CD4-positive, alpha-beta T cell treated with Interleukin-17A for 4 hours (primary cell): ENCODE measurements around the gene SLC43A1.
A peak's percentile ranks its signal among the peaks of the same experiment; 100 is the strongest.

Experiments
- DNase-seq: peaks from one replicate; pipeline ENCODE4 v3.0.0-alpha.2; 2020; ENCODE audit warnings: mixed read lengths

Gene SLC43A1

DNA sequence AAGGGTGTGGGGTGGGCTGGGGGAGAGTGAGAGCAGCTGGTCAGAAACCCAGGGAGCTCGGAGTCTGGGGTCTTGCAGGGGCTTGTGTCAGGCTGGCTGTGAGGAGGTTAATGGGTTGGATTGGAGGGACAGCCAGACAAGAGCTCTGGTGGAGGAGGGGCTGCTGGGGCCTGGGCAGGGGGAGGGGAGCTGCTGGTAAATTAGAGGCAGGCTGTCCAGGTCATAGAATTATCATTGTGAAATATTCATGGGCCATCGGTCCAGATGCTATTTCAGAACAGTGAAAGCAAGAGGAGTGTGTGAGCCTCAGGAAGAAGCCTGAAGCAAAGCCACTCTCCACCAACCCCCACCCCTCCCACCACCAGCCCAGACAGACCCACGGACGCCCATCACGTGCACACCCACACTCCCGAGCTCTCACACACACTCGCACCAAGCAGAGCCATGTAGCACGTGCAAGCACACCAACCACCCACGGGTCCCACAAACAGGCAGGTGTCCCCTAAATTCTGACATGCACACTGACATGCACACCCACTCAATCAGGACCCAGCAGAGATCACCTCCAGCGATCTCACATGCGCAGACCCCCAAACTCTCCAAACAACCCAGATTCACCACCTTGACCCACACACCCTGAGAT lies 36.4 kb downstream of the SLC43A1 start:
- DNase-seq: no peak

DNA sequence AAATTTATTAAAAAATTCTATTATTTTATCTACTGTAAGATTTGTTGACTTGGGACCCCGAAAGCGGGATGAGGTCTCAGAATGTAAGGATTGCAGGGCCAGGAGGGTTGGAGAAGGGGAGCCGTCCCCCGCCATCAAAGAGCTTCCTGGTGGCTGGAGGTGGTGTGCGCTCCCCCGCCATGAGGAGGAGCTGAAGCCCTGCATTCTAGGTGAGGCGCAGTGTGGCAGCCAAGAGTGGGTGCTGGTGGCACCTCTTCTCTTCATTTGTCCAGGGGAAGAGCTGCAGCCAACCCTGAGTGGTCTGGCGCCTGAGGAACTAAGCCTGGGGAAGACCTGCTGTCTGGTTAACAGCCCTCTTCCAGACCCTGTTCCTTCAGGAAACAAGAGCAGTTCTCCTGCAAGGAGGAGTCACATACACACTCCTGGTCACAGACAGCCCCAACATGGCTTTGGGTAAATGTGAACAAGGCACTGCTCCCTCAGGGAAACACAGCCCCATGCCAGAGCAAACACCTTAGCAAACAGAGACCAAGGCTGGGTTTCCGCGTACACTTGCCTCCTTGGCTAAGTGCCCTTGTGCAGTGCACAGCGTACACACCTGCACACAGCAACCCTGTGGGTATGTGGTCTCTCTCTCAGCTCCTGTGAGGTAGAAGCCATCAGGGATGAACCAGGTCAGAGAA lies 37.9 kb downstream of the SLC43A1 start:
- no peak for DNase-seq

DNA sequence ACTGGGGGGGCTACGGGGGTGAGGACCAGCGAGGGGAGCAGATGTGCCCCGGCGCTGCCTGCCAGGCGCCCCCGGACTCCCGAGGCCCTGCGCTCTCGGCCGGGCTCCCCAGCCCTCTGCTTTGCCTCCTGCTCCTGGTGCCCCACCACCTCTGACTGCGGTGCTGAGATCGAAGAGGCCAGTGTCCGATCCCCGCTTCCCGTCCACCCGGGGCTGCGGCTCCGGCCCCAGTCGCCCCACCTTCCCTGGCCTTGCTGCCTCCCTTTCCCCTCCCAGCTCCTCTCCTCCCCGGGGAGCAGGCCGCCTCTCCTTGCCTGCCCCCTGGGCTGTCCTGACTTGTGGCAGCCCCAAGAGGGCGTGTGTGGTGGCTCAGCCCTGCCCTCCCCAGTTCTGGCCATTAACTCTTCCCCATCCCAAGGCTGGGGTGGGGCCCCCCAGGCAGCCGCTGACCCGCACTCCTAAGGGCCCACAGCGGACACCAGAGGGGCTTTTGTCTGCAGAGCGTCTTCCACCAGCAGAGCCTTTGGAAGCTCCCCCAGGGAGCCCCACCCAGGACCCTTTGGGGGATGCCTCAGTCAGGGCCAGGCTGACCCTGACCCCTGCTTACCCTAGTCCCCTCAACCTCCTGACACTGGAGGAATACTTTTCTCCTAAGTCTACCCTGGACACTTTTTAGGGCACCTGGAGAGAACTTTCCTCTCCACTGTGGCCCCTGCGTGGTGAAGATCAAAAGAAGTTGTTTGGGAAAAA lies 38.6 kb downstream of the SLC43A1 start:
- DNase-seq: peak; percentile 49

DNA sequence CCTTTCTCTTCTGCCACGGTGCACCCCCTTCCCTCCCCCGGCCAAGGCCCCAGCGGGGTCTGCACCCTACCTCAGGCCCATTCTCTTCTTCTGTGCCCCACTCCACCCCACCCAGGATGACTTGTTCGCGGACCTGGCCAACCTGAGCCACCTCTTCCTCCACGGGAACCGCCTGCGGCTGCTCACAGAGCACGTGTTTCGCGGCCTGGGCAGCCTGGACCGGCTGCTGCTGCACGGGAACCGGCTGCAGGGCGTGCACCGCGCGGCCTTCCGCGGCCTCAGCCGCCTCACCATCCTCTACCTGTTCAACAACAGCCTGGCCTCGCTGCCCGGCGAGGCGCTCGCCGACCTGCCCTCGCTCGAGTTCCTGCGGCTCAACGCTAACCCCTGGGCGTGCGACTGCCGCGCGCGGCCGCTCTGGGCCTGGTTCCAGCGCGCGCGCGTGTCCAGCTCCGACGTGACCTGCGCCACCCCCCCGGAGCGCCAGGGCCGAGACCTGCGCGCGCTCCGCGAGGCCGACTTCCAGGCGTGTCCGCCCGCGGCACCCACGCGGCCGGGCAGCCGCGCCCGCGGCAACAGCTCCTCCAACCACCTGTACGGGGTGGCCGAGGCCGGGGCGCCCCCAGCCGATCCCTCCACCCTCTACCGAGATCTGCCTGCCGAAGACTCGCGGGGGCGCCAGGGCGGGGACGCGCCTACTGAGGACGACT lies 39.3 kb downstream of the SLC43A1 start:
- peak; percentile 40 for DNase-seq

DNA sequence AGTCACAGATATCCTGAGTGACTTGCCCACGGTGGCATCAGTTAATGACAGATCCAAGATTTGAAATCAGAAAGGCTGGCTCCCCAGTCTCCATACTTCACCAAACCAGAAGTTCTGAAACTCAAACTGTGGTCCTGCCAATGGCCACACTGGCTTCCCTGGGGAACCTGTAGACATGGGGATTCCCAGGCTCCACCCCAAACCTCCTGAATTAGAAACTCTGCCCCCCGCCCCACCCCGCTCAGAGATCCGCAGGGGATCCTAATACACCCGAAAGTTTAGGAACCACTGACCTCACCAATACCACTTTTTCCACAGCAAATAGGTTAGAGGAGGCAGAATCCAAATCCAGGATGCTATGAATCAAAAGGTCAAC lies 39.8 kb downstream of the SLC43A1 start:
- no peak for DNase-seq

DNA sequence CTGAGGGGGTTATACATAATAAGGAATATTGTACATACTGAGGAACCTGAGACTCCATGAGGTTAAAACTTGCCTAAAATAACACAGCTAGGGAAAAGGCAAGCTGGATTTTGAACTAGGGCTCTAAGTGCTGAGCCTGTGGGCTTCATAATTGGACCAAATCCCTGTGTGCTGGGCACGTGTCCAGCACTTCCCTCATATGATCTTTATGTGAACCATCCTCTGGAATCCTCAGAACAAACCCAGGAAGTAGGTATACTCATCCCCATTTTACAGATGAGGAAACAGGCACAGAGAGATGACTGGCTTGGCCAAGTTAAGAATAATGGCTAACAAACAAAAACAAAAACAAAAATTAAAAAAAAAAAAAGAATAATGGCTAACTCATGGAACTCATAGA lies 40.3 kb downstream of the SLC43A1 start:
- DNase-seq: no peak

DNA sequence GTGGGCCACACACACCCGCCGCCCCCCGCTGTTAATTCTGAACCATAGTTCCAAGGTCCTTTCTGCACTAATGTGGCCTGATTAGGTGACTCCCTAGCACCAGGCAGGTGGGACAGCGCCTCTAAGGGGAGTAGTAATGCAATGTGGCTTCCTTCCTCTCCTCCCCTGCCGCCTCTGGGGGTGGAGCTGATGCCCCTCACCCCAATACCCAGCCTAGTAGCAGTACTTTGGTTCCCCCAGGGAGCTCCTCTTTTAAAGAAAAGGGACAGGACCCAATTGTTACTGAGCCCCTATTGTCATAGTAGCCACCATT lies 40.7 kb downstream of the SLC43A1 start:
- DNase-seq: peak; percentile 18

DNA sequence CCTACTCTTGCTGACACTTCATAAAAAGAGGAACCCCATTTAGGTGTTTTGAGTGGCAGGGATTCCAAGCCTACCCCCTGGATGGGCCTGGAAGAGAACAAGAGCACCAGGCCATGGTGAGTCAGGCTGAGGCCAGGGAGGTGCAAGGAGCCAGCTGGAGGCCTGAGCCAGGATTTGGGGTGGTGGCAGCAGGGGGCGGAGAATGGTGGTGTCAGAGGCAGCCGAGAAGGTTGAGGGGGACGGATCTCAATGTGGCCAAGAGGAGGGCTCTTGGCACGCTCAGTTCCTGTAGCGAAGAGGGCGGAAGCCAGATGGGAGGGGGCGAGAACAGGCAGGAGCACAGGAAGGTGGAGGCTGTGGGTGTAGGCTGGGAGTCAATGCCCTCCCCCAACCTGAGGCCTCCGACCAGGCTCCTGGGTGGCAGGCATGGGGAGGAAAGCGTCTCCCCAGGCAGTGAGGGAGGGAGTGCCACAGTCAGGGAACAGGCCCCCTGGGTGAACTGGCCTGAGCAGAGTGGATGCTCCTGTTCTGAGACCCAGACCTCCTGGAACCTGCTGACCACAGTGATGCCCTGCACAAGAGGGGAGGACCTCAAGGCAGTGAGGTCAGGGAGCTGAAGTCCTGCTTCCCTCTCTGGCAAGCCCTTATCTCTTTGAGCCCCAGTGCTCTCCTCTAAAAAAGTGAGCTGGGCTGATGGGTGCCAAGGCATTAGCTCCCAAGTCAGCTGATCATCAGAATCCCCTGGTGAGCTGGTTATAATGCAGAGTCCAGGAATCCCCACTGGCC lies 41.3 kb downstream of the SLC43A1 start:
- DNase-seq: peak; percentile 67

DNA sequence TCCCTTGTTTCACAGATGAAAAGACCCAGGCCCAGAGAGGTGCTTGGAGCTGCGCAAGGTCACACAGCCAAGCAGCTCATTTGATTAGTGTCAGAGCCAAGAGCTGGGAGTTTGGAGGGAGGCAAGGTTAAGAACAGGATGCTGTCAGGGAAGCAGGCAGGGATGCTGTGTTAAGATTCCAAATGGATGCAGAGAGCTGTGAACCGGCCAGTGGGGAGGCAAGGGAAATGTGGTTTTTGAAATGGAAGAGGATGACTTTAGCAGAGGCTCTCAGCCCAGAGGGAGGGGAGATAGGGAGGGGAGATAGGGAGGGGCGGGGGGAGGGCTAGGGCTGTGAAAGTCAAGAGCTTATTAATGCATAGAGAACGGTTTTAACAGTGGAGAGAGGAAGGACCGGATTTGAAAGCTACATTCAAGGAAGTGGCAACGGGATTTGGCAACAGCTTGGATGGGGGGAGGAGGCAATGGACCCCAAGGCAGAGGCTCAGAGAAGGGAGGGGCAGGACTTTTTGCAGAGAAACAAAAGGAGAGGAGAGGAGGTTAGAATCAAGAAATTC lies 42.1 kb downstream of the SLC43A1 start:
- DNase-seq: no peak

DNA sequence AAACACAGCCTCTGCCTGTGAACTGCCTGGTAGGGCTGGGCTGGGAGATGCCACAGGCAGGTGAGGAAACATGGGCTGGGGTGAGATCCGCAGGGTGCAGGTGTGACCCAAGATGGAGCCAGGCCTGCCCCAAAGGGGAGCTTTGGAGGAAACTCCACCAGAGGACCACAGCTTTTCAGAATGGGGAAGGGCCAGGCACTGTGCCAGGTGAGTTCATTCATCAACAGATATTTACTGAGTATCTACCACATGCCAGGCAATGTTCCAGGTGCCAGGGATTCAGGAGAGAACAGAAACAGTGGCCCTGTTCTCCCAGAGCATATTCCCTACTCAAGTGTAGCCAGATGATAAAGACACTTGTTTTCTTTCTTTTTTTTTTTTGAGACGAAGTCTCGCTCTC lies 44.0 kb downstream of the SLC43A1 start:
- DNase-seq: no peak

DNA sequence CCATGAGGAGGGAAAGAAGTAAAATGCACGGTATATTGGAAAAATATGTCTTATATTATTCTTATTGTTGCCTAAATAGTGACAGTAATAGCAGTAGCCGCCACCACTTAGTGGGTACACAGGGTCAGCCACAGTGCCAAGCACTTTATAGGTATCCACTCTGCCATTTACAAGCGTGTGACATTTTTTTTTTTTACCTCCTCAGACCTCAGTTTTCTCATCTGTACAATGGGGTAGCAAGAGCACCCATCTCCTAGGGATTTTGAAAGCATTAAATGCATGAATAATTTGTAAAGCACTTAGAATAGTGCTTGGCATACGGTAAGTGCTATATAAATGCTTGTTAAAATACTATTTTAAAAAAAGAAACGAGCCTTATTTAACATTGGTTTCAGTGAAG lies 46.2 kb downstream of the SLC43A1 start:
- DNase-seq: no peak

DNA sequence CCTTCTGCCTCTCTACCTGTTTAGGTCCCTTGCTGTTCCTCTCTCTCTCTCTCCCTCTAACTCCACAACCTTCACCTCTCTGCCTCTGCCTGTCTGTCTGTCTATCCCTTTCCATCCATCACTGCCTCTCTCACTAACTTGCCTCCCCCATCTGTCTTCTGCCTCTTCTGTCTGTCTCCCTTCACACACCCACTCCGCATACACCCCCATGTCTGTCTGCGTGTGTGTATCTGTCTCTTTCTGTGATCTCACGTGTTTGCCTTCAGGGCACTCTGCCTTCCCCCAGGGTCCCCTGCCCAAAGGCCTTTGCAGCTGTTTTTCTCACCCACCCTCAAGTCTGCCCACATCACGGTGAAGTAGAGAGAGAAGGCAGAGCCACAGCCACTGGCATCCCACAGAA lies 47.2 kb downstream of the SLC43A1 start:
- DNase-seq: no peak

DNA sequence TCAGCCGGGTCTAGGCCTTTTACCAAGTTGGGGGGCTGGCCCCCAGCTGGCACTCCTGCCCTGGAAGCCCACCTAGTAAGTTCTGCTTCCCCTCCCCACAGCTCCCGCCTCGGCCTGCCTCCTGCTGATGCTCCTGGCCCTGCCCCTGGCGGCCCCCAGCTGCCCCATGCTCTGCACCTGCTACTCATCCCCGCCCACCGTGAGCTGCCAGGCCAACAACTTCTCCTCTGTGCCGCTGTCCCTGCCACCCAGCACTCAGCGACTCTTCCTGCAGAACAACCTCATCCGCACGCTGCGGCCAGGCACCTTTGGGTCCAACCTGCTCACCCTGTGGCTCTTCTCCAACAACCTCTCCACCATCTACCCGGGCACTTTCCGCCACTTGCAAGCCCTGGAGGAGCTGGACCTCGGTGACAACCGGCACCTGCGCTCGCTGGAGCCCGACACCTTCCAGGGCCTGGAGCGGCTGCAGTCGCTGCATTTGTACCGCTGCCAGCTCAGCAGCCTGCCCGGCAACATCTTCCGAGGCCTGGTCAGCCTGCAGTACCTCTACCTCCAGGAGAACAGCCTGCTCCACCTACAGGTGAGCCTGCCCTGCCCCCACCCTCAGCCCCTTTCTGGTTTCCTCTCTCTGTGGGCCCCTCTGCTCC lies 47.9 kb downstream of the SLC43A1 start:
- DNase-seq: no peak

DNA sequence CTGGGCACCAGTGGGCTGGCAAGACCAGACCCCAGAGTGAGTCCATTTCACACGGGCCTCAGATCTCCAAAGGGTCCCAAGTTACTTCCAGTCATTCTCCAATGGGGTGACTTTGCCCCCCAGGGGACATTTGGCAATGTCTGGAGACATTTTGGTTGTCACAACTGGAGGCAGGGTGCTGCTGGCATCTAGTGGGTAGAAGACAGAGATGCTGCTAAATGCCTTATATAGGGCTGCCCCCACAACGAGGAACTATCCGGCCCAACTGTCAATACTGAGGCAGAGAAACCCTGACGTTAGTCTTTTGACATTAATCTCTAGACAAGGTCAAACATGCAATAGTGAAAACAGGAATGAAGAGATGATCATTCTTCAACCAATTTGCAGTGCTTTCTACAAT lies 48.8 kb downstream of the SLC43A1 start:
- DNase-seq: no peak

DNA sequence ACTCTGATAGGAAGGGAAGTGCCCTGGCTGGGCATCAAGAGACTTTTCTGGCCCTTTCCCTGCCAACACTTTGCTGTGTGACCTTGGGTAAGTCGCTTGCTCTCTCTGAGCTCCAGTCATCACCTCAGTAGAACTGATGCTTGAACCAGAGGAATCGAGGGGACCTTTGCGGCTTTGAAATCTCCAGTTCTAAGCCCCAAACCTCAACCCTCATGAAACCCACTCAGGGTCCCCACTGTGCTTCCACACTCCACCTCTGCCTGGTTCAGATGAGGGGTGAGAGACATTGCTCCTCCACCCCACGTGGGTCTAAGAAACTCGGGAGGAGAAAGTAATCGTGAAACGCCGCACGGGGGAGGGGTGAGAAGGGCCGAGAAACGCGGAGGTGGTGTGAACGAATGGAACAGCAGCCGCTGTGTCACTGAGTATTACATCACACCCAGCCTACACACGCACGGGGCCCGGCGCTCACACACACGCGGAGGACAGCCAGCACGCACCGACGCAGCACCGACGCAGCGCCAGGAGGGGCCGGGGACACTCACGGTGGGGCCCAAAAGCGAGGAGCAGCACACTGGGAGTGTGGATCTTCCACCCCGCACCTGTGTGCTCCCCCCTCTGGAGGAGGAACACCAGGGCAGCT lies 50.8 kb downstream of the SLC43A1 start:
- DNase-seq: no peak

DNA sequence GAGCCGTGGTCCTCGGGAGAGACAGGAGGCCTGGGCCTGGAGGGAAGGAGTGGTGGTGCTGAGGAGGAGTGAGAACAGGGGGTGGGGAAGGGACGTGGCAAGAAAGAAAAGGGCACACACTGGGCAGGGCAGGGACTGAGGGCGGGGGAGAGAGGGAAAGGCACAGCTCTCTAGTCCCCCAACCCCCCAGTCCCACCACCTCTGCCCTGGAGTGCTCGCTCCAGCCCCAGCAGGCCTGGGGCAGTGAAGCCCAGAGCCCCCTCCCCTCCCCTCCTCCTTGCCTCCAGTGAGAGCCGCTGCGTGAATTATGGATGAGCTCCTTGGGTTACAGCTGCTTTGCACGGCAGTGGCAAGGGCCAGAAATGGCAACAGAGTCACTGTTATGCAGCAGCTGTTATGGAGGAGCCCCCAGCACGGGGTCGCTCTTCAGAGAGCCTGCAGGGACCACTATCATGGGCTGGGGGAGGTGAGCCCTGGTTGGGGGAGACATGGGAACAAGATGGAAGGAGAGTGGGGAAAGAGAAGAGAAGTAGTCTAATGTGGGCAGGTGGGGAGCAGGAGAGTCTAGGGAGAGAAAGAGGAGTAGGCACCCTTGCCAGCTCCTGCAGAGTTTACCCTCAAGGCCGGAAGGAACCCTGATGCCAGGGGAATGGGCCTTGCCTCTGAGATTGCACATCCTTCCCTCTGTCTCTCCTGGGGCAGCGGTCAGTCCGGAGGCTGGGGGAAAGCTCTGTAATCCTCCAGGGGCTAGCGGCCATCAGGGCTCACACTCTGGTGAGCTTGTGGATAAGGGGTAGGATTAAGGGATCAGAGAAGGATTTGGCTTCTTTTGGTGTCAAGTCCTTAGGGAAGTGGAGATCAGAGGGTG lies 51.6 kb downstream of the SLC43A1 start:
- DNase-seq: no peak

DNA sequence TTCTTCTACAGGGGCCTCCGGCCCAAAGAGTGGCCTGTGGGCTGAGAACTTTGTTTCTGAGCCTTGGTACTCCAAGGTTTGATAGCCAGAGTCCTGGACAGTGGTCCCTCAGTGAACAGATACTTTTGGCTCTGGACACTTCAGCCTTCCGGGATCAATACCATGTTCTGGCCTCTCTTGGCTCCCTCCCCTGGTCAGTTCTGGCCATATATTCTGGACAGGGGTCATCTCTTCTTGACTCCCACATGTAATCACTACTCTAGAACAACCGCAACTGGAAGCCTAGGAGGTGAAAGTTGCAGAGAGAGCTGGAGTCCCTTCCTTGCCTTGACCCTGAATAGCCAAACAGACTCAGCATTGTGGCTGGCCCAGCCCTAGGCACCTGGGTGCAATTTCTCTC lies 52.9 kb downstream of the SLC43A1 start:
- DNase-seq: no peak

DNA sequence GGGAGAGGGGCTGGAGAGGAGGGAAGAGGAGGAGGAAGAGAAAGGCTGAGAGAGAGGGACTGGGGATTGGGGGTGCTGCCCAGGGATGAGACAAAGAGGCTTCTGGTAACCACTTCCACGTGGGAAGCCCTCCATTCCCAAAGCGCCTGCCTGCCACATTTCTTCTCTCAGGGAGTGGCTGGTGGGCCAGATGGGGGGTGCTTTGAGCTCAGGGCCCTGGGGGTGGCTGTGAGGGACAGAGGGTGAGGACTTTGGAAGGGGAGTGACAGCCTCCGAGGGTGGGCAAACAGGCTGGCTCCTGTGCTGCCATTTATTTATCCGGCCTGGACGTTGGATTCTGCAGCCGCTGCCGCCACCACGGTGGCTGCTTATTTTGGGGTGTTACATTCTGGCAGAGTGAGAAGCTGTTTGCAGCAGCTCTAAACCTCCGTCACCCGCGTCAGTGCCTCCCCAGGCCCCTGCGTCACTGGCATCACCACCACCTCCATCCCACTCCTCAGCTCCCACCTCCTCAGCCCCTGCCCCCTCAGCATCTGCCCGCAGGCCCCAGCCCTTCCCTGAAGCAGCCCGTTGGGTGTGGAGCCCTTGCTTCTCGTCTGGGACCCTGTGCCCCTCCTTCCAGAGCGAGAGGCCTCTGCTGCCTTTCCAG lies 53.5 kb downstream of the SLC43A1 start:
- DNase-seq: no peak

DNA sequence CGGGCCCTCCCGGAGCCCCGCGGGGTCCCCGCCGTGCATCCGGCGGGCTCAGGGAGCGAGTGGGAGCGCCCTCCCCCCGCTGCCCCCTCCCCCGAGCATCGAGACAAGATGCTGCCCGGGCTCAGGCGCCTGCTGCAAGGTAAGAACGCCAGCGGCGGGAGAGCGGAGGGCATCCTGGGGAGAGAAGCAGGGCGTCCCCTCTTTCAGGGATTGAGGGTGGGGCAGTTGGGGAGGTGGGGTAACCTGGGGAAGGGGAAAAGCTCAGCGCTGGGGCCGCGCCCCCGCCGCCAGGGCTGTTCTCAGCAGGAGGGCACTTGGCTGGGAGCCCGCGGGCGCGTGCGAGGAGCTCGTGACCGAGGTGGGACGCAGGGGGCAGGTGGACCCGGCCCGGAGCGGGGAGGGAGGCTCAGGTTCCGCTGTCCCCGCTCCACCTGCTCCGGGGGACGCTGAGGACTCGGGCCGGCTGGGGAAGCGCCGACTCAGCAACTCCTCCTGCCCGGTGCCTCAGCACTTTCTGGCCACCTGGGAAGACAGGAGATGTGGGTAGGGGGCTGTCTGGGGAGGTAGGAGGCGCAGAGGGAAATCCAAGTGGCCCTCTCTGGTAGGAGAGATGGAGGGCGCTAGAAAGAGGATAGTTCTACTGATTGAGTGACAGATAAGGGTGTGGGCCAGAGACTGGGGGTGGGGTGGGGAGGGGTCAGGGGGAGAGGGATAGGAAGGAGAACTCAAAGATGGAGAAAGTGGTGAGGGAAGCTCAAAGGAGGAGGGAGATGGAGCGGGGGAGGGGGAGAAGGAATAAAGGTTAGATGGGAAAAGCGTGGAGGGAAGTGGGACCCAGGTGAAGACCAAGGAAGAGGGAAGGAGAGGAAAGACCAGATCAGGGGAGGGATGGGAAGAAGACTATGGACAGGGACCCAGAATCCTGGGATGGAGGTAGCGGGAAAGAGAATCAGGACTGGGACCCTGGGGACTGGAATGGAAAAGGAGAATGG lies 54.4 kb downstream of the SLC43A1 start:
- peak; percentile 15 for DNase-seq
